Myocyte (in vitro differentiated cells): ENCODE data around the gene COL8A1. TPM values are rescaled to one million over a fixed set of nuclear protein-coding genes. Genes with fewer than 3 reads are reported as not detected.
A peak's percentile ranks its signal among the peaks of the same experiment; 100 is the strongest.

Experiments
- DNase-seq: peaks from one replicate; pipeline ENCODE4 v3.0.0-alpha.2; 2012; ENCODE audit warnings: low read depth
- total RNA-seq: library from RNA; depleted of rRNA; stranded (reverse); fragments of >200 nt; gene quantifications from 2 replicates; pipeline ENCODE4 v1.2.3, GENCODE V29; 2014

Gene COL8A1
- total RNA-seq, 1 donor from 2014 or later: 34.9 TPM

DNA sequence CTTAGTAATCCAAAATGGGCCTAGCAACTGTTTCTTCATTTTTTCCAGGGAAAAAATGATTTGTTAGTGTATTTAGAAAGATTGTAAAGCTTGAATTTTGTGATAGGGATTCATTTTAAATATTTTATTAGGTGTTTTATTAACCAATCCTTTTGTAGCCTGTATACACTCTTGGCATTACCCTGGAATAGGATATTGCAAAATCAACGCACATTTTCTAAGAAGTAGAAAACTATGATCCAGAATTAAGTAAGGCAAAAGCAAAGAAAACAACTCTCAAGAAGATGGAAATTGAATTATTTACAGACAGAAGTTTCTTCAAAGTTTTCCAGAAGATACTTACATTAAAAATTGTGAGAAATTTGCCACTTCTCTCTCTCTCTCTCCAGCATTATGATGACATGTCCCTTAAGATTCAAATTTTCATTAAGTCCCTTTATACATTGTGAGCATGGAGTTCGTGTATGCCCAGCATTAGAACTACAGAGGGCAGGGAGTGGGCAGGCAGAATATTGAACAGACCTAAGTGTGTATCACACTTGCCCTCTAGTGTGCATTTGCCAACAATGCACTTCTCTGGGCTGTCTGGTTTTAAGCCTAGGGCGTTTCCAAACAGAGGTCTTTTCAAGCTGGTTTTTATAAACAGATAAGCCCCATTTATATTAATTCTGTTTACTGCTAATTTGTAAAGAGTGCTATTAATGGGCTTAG lies 150.8 kb downstream of the COL8A1 start:
- peak; percentile 70 for DNase-seq

- DNase-seq: no peak
Observed at GRCh38 chr3:99794485-99794884, 156.1 kb downstream of the COL8A1 start.

DNA sequence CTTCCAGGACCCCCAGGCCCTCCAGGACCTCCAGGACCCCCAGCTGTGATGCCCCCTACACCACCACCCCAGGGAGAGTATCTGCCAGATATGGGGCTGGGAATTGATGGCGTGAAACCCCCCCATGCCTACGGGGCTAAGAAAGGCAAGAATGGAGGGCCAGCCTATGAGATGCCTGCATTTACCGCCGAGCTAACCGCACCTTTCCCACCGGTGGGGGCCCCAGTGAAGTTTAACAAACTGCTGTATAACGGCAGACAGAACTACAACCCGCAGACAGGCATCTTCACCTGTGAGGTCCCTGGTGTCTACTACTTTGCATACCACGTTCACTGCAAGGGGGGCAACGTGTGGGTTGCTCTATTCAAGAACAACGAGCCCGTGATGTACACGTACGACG lies 157.2 kb downstream of the COL8A1 start:
- no peak for DNase-seq

- no peak for DNase-seq
Observed at GRCh38 chr3:99799422-99799821, 161.0 kb downstream of the COL8A1 start.

DNA sequence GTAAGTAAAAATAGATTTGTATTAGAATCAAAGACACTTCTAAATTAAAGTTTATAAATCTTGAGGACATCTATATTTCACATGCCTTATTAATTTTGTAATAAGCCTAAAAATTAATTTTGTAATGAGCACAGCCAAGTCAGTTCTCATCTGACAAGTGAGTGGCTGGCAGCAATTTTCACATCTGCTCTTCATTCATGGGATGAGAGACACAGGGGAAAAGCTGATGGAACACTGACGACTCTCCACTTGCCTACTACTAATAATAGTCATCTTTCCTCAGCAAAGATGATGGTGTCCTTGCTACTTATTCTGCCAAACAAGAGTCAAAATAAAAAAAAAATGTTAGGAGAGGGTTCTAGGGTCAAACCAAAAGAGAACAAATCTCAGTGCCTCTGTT lies 164.9 kb downstream of the COL8A1 start:
- no peak for DNase-seq

DNA sequence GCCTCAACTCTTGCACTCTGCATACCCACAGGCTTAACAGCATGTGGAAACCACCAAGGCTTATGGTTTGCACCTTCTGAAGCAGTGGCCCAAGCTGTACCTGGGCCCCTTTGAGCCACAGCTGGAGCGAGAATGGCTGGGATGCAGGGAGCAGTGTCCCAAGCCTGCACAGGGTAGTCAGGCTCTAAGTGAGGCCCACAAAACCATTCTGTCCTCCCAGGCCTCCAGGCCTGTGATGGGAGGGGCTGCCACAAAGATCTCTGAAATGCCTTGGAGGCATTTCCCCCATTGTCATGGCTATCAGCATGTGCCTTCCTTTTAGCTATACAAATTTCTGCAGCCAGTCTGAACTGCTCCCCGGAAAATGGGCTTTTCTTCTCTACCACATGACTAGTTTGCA lies 166.8 kb downstream of the COL8A1 start:
- no peak for DNase-seq

DNA sequence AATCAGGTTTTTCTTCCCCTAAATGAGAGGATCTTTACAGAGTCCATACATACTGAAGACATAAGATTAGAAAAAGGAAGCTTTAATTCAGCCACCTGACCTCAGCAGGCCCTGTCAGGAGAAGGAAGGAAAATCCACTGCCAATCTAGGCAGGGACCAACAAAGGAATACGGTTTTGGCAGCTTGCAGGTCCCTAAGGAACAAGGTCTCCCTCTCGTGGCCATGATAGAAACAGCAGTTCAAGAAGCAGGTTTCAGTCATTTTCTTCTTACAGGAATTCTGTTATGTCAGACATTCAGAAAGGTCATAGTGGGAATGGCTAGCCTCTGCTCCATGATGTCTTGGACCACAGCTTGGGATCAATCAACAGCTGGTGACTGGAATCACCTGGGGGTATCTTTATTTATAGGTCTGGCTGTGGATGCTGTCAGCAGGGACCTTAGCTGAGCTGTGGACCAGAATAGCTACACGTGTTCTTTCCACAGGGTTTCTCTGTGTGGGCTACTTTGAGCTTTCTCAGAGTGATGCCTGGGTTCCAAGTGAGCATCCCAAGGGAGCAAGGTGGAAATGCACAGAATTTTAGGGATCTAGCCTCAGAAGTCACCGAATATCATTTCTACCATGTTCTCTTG lies 169.9 kb downstream of the COL8A1 start:
- DNase-seq: peak; percentile 79

DNA sequence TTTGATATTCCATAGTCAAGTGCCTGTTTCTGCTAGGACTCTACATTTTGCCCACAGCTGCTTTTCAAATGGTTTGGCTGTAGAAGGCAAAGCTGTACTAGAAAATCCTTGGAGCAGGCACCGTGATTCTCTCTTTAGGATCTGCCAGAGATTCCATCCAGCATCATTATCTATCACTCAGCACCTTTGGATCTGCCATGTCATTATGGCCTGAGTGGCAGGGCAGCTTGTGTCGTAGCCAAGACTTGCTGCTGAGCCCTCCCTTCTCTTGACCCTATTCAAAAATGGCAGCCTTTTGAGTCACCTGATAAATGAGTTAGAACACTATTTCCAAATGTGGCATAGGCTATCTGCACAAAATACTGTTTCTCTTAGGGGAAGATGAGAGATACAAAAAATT lies 171.2 kb downstream of the COL8A1 start:
- DNase-seq: no peak

GRCh38 chr3:99810403-99810802 lies 172.0 kb downstream of the COL8A1 start:
- DNase-seq: no peak

DNA sequence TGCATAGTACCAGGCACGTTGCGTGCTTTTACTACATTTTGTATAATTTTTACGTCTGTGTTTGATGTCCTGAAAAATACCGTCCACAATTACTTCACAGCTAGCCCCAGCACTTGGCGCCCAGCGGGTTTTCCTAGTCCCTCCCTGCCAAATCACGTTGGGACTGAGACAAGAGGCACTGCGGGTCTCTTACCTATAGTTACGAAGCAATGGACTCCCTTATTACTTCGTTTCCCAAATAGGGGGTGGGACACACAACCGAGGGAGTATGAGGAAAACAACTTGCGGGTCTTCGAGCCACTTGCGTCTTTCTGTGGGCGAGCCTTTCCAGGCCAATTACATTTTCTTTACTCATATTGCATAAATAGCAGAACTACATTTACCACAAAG lies 178.6 kb downstream of the COL8A1 start:
- DNase-seq: no peak

DNA sequence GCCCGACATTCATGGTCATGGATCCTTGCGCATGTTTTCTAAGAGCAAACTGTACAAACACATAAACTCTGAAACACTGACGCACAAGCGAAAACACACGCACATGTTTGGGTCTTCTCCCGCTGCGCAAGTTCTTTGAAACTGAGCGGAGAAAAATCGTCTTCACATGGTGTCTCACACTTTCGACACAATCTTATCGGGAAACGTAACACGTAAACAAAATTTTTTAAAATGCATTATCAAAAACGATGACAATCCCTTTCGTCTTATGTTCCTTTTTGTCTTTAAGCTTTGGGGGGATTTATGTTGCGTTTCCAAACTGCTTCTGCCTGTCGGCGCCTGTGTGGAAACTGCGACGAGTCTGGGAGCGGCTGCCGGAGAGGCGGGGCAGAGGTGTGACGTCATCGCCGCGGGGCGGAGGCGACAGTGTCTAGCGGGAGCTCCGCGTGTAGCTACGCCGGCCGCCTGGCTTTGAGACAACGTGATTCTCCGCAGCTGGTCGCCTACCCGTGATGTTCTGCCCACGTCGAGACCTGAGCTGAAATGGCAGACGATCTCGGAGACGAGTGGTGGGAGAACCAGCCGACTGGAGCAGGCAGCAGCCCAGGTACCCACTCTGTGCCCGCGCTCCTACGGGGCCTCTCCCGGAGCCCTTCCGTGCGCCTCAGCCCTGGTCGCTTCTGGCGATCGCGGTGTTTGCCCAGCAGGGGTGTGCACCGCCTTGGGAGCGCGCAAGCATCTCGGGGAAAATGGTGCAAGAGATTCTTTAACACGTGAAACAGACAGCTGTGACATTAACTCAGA lies 179.2 kb downstream of the COL8A1 start, which contains the start of gene CMSS1:
TSS of gene CMSS1 (plus strand) at position 426 of the 804 bp plus-strand sequence.
- DNase-seq: peak; percentile 95

DNA sequence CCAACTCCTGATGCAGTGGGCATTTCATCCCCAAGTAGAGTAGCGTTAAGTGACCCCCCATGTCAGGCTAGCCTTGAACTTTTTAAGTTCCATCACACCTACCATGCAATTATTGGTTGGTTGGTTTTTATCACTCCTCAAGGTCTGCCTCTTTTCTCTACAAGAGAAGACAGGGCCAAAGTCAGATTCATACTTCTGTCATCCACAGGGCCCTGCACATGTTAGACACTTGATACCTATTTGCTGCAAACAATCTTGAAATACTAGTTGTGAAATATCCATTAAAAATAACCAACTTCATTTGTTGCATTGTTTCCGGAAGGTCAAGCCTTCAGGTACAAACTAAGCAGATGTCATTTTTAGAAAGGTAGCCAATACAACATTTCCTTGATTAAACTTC lies 180.4 kb downstream of the COL8A1 start:
- DNase-seq: no peak

- DNase-seq: no peak
Observed at GRCh38 chr3:99823723-99824711, 185.6 kb downstream of the COL8A1 start.

- peak; percentile 39 for DNase-seq
Observed at GRCh38 chr3:99825004-99825640, 186.7 kb downstream of the COL8A1 start.

- DNase-seq: no peak
Observed at GRCh38 chr3:99829844-99830243, 191.4 kb downstream of the COL8A1 start.

- DNase-seq: peak; percentile 33
Observed at GRCh38 chr3:99833617-99834205, 195.3 kb downstream of the COL8A1 start.

- DNase-seq: no peak
Observed at GRCh38 chr3:99834211-99834957, 196.0 kb downstream of the COL8A1 start.

GRCh38 chr3:99836681-99837080 lies 198.3 kb downstream of the COL8A1 start:
- DNase-seq: no peak

- no peak for DNase-seq
Observed at GRCh38 chr3:99837715-99838114, 199.3 kb downstream of the COL8A1 start.
